Endothelial cell of umbilical vein (primary cell): ENCODE data around the gene TBC1D25. TPM values are rescaled to one million over a fixed set of nuclear protein-coding genes. Genes with fewer than 3 reads are reported as not detected.

Experiments used
- BruUV-seq: library from RNA; stranded (reverse); fragments of 400-500 nt; replicated peaks from 2 replicates; lab custom pipeline; 2021; lab: Mats Ljungman, UMichigan
- CTCF ChIA-PET: fragments of 300-600, 350-600 bp; sonication (Branson Sonifier 250); formaldehyde crosslinking; loops from one replicate; lab custom pipeline; 2021; ENCODE audit warnings: antibody characterized with exemption, inconsistent platforms; lab: Charles Lee
- POLR2A ChIA-PET: fragments of 300-600, 350-600 bp; sonication (Branson Sonifier 250); formaldehyde crosslinking; loops from one replicate; lab custom pipeline; 2021; ENCODE audit warnings: antibody characterized with exemption, inconsistent platforms; lab: Charles Lee
- DNase-seq: peaks from one replicate; pipeline ENCODE4 v3.0.0-alpha.2; 2011; ENCODE audit warnings: low read depth, low spot score
- FAIRE-seq: peaks from 2 replicates; lab custom pipeline; 2011; peaks lifted over from hg19 to GRCh38; lab: Jason Lieb, UNC
- H2AFZ ChIP-seq: 2 replicates; pipeline ENCODE4 v1.6.0; 2012; ENCODE audit warnings: low read depth, low read length, control low read depth, inconsistent platforms
- H3K27ac ChIP-seq: 2 replicates; pipeline ENCODE4 v1.5.1; 2011; ENCODE audit warnings: low read depth, mild to moderate bottlenecking, control low read depth, low read length, moderate library complexity; ENCODE audit not compliant: insufficient read depth
- H3K27me3 ChIP-seq, 2 experiments: 2 replicates each; pipeline versions ENCODE4 v1.6.0 to v1.6.1; 2011; ENCODE audit warnings: low read length in 2 of 2, mixed read lengths in 1 of 2; ENCODE audit not compliant: control insufficient read depth in 2 of 2, insufficient read depth in 2 of 2
- H3K36me3 ChIP-seq, 2 experiments: 2 replicates in 1 of 2; 3 replicates in 1 of 2; pipeline ENCODE4 v1.5.1; 2011; ENCODE audit warnings: low read length in 2 of 2, mild to moderate bottlenecking in 1 of 2, moderate library complexity in 1 of 2; ENCODE audit not compliant: control insufficient read depth in 2 of 2, insufficient read depth in 2 of 2; ENCODE audit errors: extremely low read depth in 1 of 2
- H3K4me1 ChIP-seq: 3 replicates; pipeline ENCODE4 v1.5.1; 2011; ENCODE audit warnings: mild to moderate bottlenecking, low read length; ENCODE audit not compliant: control insufficient read depth, insufficient read depth; ENCODE audit errors: extremely low read depth
- H3K4me2 ChIP-seq: 2 replicates; pipeline ENCODE4 v1.6.1; 2011; ENCODE audit warnings: low read length, control low read depth, mixed read lengths; ENCODE audit not compliant: insufficient read depth
- H3K4me3 ChIP-seq, 3 experiments: fragments of 200-600 bp in 1 of 3; sonication (generic), shearing (Covaris generic) in 1 of 3; replicated peaks in 1 of 3; 2 replicates each; pipeline ENCODE4 v1.5.1; 2011 to 2016; ENCODE audit warnings: control low read depth in 3 of 3, low read length in 3 of 3, mild to moderate bottlenecking in 2 of 3, inconsistent platforms in 1 of 3, low read depth in 1 of 3, moderate library complexity in 1 of 3; ENCODE audit not compliant: insufficient read depth in 1 of 3
- H3K79me2 ChIP-seq: 2 replicates; pipeline ENCODE4 v1.6.0; 2012; ENCODE audit warnings: low read length, inconsistent platforms; ENCODE audit not compliant: control insufficient read depth, insufficient read depth
- H3K9ac ChIP-seq: replicated peaks from 2 replicates; pipeline ENCODE3; 2011; ENCODE audit warnings: low read length, control low read depth; ENCODE audit not compliant: insufficient read depth; ENCODE audit errors: extremely low read depth
- H3K9me1 ChIP-seq: replicated peaks from 3 replicates; pipeline ENCODE4 v1.6.0; 2011; ENCODE audit warnings: mild to moderate bottlenecking, low read length; ENCODE audit not compliant: control insufficient read depth, insufficient read depth; ENCODE audit errors: extremely low read depth
- H3K9me3 ChIP-seq: replicated peaks from 2 replicates; pipeline ENCODE4 v1.5.1; 2012; ENCODE audit warnings: low read length, inconsistent platforms; ENCODE audit not compliant: control insufficient read depth, insufficient read depth
- H4K20me1 ChIP-seq: replicated peaks from 2 replicates; pipeline ENCODE3; 2011; ENCODE audit warnings: mild to moderate bottlenecking, low read length; ENCODE audit not compliant: control insufficient read depth, insufficient read depth; ENCODE audit errors: extremely low read depth
- EZH2 ChIP-seq: IDR thresholded peaks from 2 replicates; pipeline ENCODE4 v1.6.1; 2012; ENCODE audit warnings: borderline replicate concordance, low read depth, mild to moderate bottlenecking, moderate library complexity, low read length, inconsistent platforms; ENCODE audit not compliant: severe bottlenecking
- POLR2A ChIP-seq: IDR thresholded peaks from 2 replicates; pipeline ENCODE4 v1.6.1; 2012; ENCODE audit warnings: low read depth, mild to moderate bottlenecking, control low read depth, low read length
- dilution Hi-C: fragments of 300-500 bp; cut with MboI; formaldehyde crosslinking; loops from one replicate; pipeline ENCODE4 v1.15.0; 2019; ENCODE audit warnings: low sequenced_read_pairs; ENCODE audit not compliant: extremely low pct_ligation_motif_present
- intact Hi-C: fragments of 100-400 bp; cut with micrococcal nuclease; formaldehyde crosslinking; loops from one replicate; pipeline ENCODE4 v1.10.0; 2022
- polyA plus RNA-seq, 4 experiments: library from polyadenylated mRNA; depleted of rRNA in 3 of 4; stranded (reverse) in 3 of 4; unstranded in 1 of 4; fragments of >200 nt; gene quantifications; 2 replicates each; pipeline versions ENCODE4 v1.2.1 to v1.2.3, GENCODE V29; 2011 to 2012; ENCODE audit warnings: missing spikeins in 1 of 4
- total RNA-seq: library from RNA; stranded (reverse); gene quantifications from 2 replicates; pipeline ENCODE4 v1.2.3, GENCODE V29; 2021
- TF ChIP-seq, protein P1 (sequence below): IDR thresholded peaks from 2 replicates; pipeline ENCODE4 v1.6.1; 2011; ENCODE audit not compliant: insufficient read depth, insufficient read length
- TF ChIP-seq, protein P2 (sequence below), 2 donors: IDR thresholded peaks; 1 replicate in 1 of 2; 2 replicates in 1 of 2; pipeline ENCODE4 v1.5.1; 2011; ENCODE audit warnings: low read length in 2 of 2, mild to moderate bottlenecking in 2 of 2, moderate library complexity in 2 of 2, control low read depth in 1 of 2, inconsistent platforms in 1 of 2, low read depth in 1 of 2; ENCODE audit not compliant: insufficient read depth in 1 of 2; ENCODE audit errors: extremely low read depth in 1 of 2

Gene TBC1D25
- total and polyA plus RNA-seq, 2 donors (not counting 3 experiments of a cell fraction or from before 2014, with no cell fraction given): 16.0 to 16.3 TPM

DNA sequence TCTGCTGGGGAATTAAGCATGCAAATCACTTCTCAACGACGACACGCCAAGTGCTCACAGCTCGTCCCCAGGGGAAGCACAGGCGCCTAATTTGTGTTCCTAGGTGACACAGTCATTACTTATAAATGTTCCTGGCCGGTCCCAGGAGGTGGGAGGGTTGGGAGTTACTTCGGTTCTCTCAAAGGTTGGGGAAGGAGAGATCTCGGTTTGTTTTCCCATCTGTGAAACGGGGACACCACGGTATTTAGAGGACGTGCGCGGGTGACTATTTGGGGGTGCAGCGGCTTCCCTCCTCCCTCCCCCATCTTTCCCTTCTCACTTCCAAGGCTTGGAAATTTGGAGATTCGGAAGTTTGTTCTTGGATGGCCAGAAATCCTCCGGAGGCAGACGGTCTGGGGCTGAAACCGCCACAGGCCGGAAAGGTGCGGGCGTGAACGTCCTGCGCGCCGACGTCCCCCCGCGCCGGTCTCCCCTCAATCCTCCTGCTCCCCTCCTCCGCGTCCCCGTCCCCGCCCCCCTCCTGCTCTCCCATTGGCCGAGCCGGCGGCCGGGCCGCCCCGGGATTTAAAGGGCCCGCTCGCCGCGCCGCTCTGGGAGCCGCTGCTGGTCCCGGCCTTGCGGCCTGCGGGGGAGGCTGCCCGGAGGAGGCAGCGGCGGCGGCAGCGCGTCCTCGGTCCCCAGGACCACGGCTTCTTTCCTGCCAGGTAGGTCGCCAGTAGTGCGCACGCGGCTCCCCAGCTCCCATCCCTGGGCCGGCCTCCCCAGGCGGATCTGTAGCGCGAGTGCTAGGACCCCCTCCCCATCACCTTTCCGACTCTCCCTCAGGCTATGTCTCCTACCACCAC lies 30.9 kb upstream of the TBC1D25 start, which contains the start of gene PORCN:
Gene PORCN, plus strand, starts transcription at position 593 of the 845 bp plus-strand sequence. CDS start 829 bp downstream, outside the sequence.
- Histone ChIP-seq H2AFZ (peak within 1 kb of the TSS; percentile 61), H3K36me3 (peaks cover 0 to 2% of the 10 kb centered on the region in 2 experiments), H3K9ac (peak within 1 kb of the TSS; percentile 49), H3K27ac (peak within 1 kb of the TSS; percentile 24), H3K27me3 (no peaks in the 10 kb centered on the region), H4K20me1 (no peaks in the 10 kb centered on the region), H3K79me2 (no peaks in the 10 kb centered on the region), H3K4me1 (no peaks in the 10 kb centered on the region), H3K9me1 (no peaks in the 10 kb centered on the region), H3K4me2 (peak within 1 kb of the TSS; percentile 49), H3K4me3 (peak within 1 kb of the TSS; percentile 46 to 83 (median 75)), H3K9me3 (no peaks in the 10 kb centered on the region)
- ChIA-PET CTCF (no interaction called here), POLR2A (no interaction called here)
- DNase-seq: peak; percentile 60
- dilution Hi-C loops (no loop called here), intact Hi-C loops (no loop called here)
- peak; percentile 87 for FAIRE-seq
- BruUV-seq: TSS peak; percentile 45
- TF ChIP-seq, protein P1, sequence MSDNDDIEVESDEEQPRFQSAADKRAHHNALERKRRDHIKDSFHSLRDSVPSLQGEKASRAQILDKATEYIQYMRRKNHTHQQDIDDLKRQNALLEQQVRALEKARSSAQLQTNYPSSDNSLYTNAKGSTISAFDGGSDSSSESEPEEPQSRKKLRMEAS: no peak
- TF ChIP-seq, protein P2, sequence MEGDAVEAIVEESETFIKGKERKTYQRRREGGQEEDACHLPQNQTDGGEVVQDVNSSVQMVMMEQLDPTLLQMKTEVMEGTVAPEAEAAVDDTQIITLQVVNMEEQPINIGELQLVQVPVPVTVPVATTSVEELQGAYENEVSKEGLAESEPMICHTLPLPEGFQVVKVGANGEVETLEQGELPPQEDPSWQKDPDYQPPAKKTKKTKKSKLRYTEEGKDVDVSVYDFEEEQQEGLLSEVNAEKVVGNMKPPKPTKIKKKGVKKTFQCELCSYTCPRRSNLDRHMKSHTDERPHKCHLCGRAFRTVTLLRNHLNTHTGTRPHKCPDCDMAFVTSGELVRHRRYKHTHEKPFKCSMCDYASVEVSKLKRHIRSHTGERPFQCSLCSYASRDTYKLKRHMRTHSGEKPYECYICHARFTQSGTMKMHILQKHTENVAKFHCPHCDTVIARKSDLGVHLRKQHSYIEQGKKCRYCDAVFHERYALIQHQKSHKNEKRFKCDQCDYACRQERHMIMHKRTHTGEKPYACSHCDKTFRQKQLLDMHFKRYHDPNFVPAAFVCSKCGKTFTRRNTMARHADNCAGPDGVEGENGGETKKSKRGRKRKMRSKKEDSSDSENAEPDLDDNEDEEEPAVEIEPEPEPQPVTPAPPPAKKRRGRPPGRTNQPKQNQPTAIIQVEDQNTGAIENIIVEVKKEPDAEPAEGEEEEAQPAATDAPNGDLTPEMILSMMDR (IDR thresholded peaks at IDR 0.05; ENCODE audit: extremely low read depth in 1 of 2, insufficient read depth in 1 of 2, low read depth in 1 of 2, low read length in 2 of 2): no peak
- TF ChIP-seq EZH2 (no peak), POLR2A (peak; percentile 70)
